Activated T-cell treated with anti-CD3 and anti-CD28 coated beads, Interleukin-2, amount 50 U/mL, for 72 hours (primary cell): ENCODE results near the gene PIK3R3. TPM values are rescaled to one million over a fixed set of nuclear protein-coding genes. Genes with fewer than 3 reads are reported as not detected.

Source experiments
- ATAC-seq, 2 donors: fragments of 150-1000 bp; cut with Tn5 transposase; replicated peaks in 1 of 2; 2 replicates each; pipeline ENCODE4 v1.10.0; 2021; ENCODE audit warnings: moderate library complexity in 2 of 2, mild to moderate bottlenecking in 1 of 2
- DNase-seq, 2 donors: peaks; one replicate each; pipeline ENCODE4 v3.0.0; 2021 to 2022; ENCODE audit warnings: mixed read lengths in 1 of 2
- H3K27ac Mint-ChIP-seq: one replicate; pipeline ENCODE4 v1.8.0; 2022; ENCODE audit warnings: mild to moderate bottlenecking, moderate library complexity, mixed read lengths
- H3K27me3 Mint-ChIP-seq: one replicate; pipeline ENCODE4 v1.8.0; 2022; ENCODE audit warnings: low read depth, mixed read lengths
- H3K36me3 Mint-ChIP-seq, 2 donors: one replicate each; pipeline ENCODE4 v1.8.0; 2022; ENCODE audit warnings: mixed read lengths in 2 of 2, mild to moderate bottlenecking in 1 of 2; ENCODE audit not compliant: insufficient read depth in 2 of 2
- H3K4me1 Mint-ChIP-seq: one replicate; pipeline ENCODE4 v1.8.0; 2022; ENCODE audit warnings: low read depth, mixed read lengths
- H3K4me3 Mint-ChIP-seq, 2 donors: one replicate each; pipeline ENCODE4 v1.8.0; 2022; ENCODE audit warnings: mild to moderate bottlenecking in 2 of 2, mixed read lengths in 2 of 2, moderate library complexity in 2 of 2
- H3K9me3 Mint-ChIP-seq, 2 donors: one replicate each; pipeline ENCODE4 v1.8.0; 2022; ENCODE audit warnings: mixed read lengths in 2 of 2
- total RNA-seq, 2 donors: library from RNA; stranded (reverse); gene quantifications; one replicate each; pipeline ENCODE4 v1.2.3, GENCODE V29; 2022

Gene PIK3R3
- total RNA-seq, 2 donors from 2014 or later = 0.89 to 0.93 TPM

DNA sequence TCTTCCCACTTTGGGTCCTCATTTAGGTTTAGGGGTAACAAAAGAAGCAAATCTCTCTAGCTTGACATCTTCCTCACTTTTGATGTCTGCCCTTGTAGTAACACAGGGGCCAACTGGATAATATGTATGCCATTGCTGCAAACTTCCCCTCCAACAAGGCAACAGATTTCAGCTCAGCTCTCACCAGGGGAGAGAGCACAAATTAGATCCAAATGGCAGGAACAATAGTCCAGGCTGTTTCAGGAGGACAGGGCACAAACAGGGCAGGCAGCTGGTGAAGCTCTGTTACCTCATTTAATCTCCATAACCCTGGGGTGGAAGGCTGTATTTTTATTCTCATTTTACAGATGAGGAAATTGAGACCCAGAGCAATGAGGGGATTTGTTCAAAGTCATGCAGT is 4.3 kb upstream of the PIK3R3 start:
- Mint-ChIP-seq H3K27ac (no peak overlapping the region), H3K27me3 (peaks cover 46% of the 10 kb centered on the region), H3K4me1 (peaks cover 33% of the 10 kb centered on the region), H3K9me3 (no peaks in the 10 kb centered on the region), H3K4me3 (no peak overlapping the region), H3K36me3 (peaks cover 4 to 6% of the 10 kb centered on the region in 2 donors)
- DNase-seq (no peak), ATAC-seq (no peak)

DNA sequence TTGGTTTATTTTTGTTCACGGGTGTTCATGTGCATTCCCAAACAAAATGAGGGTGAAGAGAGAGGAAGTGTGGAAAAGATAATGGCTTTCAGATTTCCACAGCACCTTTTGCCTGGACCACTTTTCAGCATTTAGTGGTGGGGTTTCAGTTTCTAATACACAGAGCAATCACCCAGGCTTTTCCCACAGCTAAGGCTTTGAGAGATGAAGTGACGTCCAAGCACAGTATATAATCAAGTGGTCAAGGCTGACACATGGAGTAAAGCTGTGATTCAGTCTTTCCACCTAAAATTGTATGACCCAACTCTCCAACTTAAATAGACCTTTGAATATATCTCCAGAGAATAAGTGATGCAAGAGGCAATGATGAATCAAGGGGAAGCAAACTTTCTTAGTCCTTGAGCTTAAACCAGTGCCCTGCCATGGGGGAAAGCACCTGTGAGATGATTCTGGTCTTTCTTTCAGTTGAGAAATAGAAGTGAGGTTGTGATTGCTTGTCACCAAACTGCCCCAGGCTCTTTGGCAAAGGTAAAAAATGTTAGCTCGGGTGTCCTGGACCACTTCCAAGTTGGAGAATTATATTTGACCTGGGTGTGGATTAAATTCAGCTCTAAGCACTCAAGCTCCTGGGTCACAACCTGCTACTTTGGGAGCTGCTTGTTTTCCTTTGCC is 2.4 kb upstream of the PIK3R3 start:
- Mint-ChIP-seq H3K36me3 (peaks cover 4 to 6% of the 10 kb centered on the region in 2 donors), H3K9me3 (no peaks in the 10 kb centered on the region), H3K27ac (no peak overlapping the region), H3K4me3 (no peak overlapping the region), H3K27me3 (peaks cover 64% of the 10 kb centered on the region), H3K4me1 (peaks cover 42% of the 10 kb centered on the region)
- ATAC-seq = peak in 1 of 2 donors; percentile 6
- DNase-seq = peak; percentile 15 to 16

DNA sequence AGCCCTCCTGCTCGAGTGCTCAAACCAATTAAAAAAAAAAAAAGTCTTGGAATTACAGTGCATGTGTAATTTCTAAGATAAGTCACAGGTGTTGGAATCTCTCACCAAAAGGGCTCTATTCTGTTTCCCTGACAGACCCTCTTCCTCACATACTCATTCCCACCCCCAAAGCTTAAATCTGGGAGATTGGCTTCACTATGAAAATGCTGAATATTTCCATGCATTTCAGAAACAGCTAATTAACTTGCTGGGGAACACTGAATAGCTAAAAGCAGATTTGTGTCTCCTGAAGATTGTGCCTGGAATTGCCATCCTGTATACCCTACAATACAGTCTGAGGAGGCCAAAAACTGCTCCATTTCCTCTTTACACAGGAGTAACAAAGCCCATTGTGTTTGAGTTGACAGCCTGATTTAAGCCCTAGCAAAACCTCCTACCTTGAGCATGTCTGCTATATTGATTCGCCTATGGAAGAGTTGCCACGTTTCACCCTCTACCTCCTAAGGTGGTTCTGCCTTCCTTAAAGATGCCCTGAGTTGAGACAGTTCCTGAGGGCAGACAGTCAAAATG is 1.4 kb upstream of the PIK3R3 start:
- DNase-seq (no peak), ATAC-seq (no peak)
- Mint-ChIP-seq H3K27me3 (peaks cover 67% of the 10 kb centered on the region), H3K27ac (no peak overlapping the region), H3K36me3 (peaks cover 4 to 6% of the 10 kb centered on the region in 2 donors), H3K4me1 (peaks cover 42% of the 10 kb centered on the region), H3K4me3 (peak overlapping the region; percentile 88 to 96), H3K9me3 (no peaks in the 10 kb centered on the region)

DNA sequence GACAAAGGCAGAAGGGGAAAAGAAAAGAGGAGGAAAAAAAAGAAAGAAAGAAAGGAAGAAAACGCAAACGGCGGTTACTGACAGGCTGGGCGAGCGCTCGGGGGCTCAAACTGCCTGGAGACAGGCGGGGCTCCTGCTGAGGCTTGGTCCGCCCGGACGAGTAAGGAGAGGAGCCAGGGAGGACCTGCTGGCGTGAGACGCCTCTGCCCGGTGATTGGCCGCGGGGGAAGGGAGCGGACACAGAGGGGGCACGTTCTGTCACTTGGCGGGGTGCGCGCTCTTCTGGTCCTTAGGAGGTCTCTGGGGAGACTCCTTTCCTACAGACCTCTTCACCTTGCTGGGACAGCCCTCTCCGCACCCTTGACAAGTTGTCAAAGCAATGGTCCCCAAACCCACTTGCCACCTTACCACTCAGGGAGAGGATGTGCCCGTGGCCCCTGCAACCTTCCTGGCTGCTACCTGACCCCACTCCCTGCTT is 791 bp upstream of the PIK3R3 start:
- peak; percentile 65 to 66 for ATAC-seq
- peak overlapping the region; percentile 88 to 96 for H3K4me3 Mint-ChIP-seq
- peak overlapping the region; percentile 91 for H3K27ac Mint-ChIP-seq
- peaks cover 4 to 6% of the 10 kb centered on the region in 2 donors for H3K36me3 Mint-ChIP-seq
- DNase-seq = no peak
- no peaks in the 10 kb centered on the region for H3K9me3 Mint-ChIP-seq
- H3K4me1 Mint-ChIP-seq = peaks cover 42% of the 10 kb centered on the region
- H3K27me3 Mint-ChIP-seq = peaks cover 71% of the 10 kb centered on the region

DNA sequence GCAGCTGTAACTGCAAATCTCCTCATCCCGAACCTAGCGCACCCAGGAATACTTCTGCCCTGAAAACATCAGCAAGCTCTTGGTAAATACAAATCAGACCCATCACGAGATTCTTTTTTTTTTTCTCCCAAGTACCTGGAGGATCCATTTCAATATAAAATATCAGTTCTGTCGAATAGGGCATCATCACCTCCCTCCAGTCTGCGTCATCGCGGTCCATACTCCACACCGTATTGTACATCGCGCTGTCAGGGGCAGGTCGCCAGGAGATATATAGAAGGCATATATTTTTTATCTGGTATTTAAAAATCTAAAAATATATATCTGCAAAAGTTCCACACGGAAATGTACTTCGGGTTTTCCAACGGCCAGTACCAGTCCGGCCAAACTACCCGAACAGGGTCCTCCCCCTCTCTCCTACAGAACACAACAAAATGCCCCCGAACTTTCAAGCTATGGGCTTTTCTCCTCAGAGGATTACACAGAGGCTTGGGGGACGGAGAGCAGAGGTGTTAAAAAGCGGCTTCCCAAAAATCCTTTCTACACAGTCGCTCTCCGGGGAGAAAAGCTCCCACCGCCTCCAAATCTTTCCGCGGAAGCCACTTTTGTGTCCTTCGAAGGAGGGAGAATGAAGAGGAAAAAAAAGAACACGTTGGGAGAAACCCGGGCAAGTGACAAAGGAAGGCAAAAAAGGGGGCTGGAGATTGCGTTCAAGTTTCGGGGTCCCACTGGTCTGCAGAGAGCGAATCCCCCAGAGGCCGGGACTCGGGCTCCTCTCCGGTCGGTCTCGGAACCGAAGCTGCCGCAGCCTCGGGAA is 509 bp downstream of the PIK3R3 start:
- no peaks in the 10 kb centered on the region for H3K9me3 Mint-ChIP-seq
- peaks cover 77% of the 10 kb centered on the region for H3K27me3 Mint-ChIP-seq
- H3K27ac Mint-ChIP-seq = peak overlapping the region; percentile 91
- H3K36me3 Mint-ChIP-seq = peaks cover 4 to 6% of the 10 kb centered on the region in 2 donors
- ATAC-seq (no peak), DNase-seq (peak; percentile 25 to 40)
- H3K4me1 Mint-ChIP-seq = peaks cover 42% of the 10 kb centered on the region
- peak overlapping the region; percentile 88 to 96 for H3K4me3 Mint-ChIP-seq

DNA sequence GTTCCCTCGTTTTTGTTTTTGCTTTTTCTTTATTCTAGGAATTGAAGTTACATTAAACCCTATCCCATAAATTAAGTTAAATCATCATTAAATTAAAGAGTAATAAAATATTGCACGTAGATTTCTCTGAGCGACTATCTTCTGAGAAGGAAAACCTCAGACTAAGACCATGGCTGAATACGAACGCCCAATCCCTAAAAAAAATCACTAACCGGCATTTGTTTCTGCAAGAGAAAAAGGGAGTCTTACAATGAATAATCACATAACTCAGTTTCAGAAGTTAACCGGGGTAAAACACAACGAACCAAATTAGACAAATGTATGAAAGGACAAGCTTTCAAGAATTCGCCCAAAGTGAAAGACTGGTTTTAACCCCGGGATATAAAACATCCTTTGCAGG is 1.3 kb downstream of the PIK3R3 start:
- Mint-ChIP-seq H3K27me3 (peaks cover 69% of the 10 kb centered on the region), H3K9me3 (no peaks in the 10 kb centered on the region), H3K4me3 (peak overlapping the region; percentile 88 to 96), H3K27ac (peak overlapping the region; percentile 71), H3K36me3 (peaks cover 4 to 6% of the 10 kb centered on the region in 2 donors), H3K4me1 (peaks cover 42% of the 10 kb centered on the region)
- ATAC-seq (no peak), DNase-seq (no peak)

DNA sequence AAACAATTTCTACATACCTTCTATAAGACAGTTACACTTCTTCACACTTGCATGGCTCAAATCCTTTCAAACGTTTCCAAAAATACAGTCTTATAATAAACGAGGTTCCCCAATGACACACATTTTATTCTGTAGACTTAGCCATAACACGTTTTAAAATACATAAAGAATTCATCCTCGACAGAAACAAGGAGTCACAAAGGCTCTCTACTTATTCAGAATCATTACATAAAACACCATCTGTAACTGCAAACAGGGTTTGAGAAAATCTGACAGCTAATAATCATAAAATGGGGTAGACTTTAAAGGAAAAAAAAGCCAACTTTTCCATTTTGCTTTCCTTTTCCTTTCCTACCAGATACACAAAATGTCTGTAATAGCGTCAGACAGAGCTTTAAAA is 1.8 kb downstream of the PIK3R3 start:
- Mint-ChIP-seq H3K36me3 (peaks cover 4 to 6% of the 10 kb centered on the region in 2 donors), H3K9me3 (no peaks in the 10 kb centered on the region), H3K27ac (no peak overlapping the region), H3K4me3 (peak overlapping the region in 1 of 2 donors; percentile 39), H3K27me3 (peaks cover 68% of the 10 kb centered on the region), H3K4me1 (peaks cover 42% of the 10 kb centered on the region)
- no peak for ATAC-seq
- no peak for DNase-seq

DNA sequence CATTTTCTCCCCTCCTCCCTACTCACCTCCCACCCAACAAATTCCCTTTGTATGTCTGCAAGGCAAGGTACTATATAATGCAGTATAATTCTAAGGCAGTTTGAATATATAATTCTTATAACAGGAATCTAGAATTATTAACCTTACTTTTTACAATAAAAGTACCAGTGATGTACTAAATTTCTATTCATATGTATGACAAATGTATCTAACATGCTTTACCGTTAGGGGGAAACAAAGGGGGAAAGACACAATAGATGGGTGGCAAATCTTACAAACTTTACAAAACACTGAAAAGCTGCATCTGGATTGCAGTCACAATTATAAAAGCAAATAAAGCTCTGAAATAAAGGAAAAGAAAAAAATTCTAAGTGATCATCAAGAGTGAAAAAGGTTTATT is 2.3 kb downstream of the PIK3R3 start:
- no peaks in the 10 kb centered on the region for H3K9me3 Mint-ChIP-seq
- peaks cover 68% of the 10 kb centered on the region for H3K27me3 Mint-ChIP-seq
- peak overlapping the region in 1 of 2 donors; percentile 17 for H3K4me3 Mint-ChIP-seq
- H3K4me1 Mint-ChIP-seq = peaks cover 42% of the 10 kb centered on the region
- no peak overlapping the region for H3K27ac Mint-ChIP-seq
- DNase-seq (no peak), ATAC-seq (no peak)
- H3K36me3 Mint-ChIP-seq = peaks cover 4 to 6% of the 10 kb centered on the region in 2 donors

DNA sequence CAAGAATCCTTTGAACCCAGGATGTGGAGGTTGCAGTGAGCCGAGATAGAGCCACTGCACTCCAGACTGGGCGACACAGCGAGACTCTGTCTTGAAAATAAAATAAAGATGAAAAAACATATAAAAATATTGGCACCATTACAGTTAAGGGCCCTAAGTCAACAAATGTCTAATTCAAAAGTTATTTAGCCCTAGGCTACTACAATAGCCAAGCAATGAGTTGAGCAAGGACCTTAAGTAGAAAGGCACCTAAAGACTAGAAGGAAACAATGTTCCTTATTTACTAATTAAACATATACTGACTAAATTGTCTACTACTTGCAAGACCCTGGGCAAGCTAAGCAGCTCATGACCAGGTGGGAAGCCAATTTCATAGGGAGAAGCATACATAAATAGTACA is 4.1 kb downstream of the PIK3R3 start:
- Mint-ChIP-seq H3K4me3 (no peak overlapping the region), H3K4me1 (peaks cover 25% of the 10 kb centered on the region), H3K27ac (no peak overlapping the region), H3K36me3 (peaks cover 4 to 6% of the 10 kb centered on the region in 2 donors), H3K9me3 (no peaks in the 10 kb centered on the region), H3K27me3 (peaks cover 53% of the 10 kb centered on the region)
- no peak for ATAC-seq
- no peak for DNase-seq

DNA sequence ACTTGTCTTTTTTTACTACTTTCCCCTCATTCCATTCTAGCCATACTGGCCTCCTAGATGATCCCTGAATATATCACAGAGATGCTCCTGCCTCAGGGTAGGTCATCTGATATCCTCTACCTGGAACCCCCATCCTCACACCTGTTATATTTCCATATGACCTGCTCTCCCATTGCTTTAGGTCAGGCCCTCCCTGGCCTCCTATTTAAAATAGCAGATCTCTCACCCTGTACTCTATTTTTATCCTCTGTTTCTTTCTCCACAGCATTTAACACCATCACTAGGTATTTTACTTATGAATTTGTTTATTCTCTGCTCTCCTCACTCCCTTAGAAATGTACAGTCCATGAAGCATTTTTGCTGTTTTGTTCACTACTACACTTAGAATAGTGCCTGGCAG is 13.6 kb downstream of the PIK3R3 start:
- ATAC-seq = no peak
- no peak overlapping the region for H3K27ac Mint-ChIP-seq
- no peaks in the 10 kb centered on the region for H3K9me3 Mint-ChIP-seq
- no peaks in the 10 kb centered on the region for H3K27me3 Mint-ChIP-seq
- H3K4me3 Mint-ChIP-seq = no peak overlapping the region
- H3K4me1 Mint-ChIP-seq = no peaks in the 10 kb centered on the region
- no peak for DNase-seq
- no peaks in the 10 kb centered on the region for H3K36me3 Mint-ChIP-seq

DNA sequence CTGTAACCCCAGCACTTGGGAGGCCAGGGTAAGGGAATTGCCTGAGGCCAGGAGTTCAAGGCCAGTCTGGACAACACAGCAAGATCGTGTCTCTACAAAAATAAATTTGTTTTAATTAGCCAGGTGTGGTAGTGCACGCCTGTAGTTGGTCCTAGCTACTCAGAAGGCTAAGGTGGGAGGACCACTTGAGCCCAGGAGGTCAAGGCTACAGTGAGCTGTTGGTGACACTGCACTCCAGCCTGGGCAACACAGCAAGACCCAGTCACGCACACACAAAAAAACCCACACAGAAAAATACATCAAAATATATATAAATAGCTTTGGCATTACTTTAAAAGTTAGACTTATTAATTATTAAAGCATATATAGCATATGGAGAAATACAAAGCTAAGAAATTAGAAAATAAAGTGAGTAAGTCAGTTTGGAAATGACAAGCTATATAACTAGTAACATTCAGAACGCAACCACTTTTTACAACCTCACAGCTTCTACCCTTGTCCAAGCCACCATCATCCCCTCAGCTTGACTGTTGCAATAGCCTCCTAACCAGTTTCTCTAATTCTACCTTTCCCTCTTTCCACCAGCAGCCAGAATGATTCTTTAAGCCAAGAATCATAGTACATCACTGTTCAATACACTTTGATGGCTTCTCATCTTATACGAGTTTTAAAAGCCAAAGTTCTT is 14.5 kb downstream of the PIK3R3 start:
- no peaks in the 10 kb centered on the region for H3K9me3 Mint-ChIP-seq
- no peak overlapping the region for H3K27ac Mint-ChIP-seq
- no peaks in the 10 kb centered on the region for H3K4me1 Mint-ChIP-seq
- no peak overlapping the region for H3K4me3 Mint-ChIP-seq
- DNase-seq (no peak), ATAC-seq (peak in 1 of 2 donors; percentile 64)
- no peaks in the 10 kb centered on the region for H3K27me3 Mint-ChIP-seq
- H3K36me3 Mint-ChIP-seq = no peaks in the 10 kb centered on the region

DNA sequence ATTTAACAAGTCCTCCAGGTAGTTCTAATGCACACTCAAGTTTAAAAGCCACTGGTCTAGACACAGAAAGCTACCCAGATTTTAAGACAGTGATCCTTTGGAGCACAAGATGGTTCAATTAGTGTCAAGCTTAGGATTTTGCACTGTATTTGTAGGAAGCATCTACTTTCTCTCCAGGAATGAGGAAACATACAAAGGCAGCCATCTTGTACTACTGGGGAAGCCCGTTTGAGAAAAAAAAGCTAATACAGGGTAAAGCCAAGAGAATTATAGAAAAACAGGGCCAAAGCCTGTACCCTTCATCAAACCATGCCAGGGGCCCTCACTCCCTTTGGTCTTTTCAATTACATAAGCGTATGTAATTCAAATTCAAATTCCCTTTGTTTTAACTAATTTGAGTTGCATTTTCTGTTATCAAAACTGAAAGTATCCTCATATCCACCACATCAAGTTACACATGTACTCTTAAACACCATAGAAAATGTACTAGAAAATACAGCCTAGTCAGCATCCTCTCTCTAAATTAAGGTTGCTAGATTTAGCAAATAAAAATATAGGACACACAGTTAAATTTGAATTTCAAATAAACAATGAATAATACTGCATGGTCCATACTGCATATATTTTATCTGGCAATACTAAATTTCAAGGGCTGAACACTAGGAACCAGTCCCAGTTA is 17.4 kb downstream of the PIK3R3 start:
- no peaks in the 10 kb centered on the region for H3K4me1 Mint-ChIP-seq
- no peak for DNase-seq
- no peak overlapping the region for H3K27ac Mint-ChIP-seq
- no peaks in the 10 kb centered on the region for H3K9me3 Mint-ChIP-seq
- H3K36me3 Mint-ChIP-seq = no peaks in the 10 kb centered on the region
- no peak overlapping the region for H3K4me3 Mint-ChIP-seq
- no peak for ATAC-seq
- no peaks in the 10 kb centered on the region for H3K27me3 Mint-ChIP-seq
